Stomach smooth muscle (tissue), 2 donors: Measurements from ENCODE around the gene RPS27A.
"Not testable (repeated sequence)": the region's sequence is repeated elsewhere in the genome, so short reads cannot be mapped to it uniquely, and the experiment has no call there.

Source experiments
- H3K27ac ChIP-seq: one replicate; pipeline ENCODE4 v1.7.0; 2013; ENCODE audit warnings: mild to moderate bottlenecking, low read length, inconsistent platforms
- H3K27me3 ChIP-seq, 2 donors: one replicate each; pipeline ENCODE4 v1.7.0; 2013; ENCODE audit warnings: low read length in 2 of 2; ENCODE audit not compliant: insufficient read depth in 2 of 2, control insufficient read depth in 1 of 2
- H3K36me3 ChIP-seq, 2 donors: one replicate each; pipeline ENCODE4 v1.7.0; 2013; ENCODE audit warnings: low read length in 2 of 2; ENCODE audit not compliant: control insufficient read depth in 2 of 2, insufficient read depth in 2 of 2
- H3K4me1 ChIP-seq: one replicate; pipeline ENCODE4 v1.7.0; 2013; ENCODE audit warnings: low read length; ENCODE audit not compliant: control insufficient read depth, insufficient read depth
- H3K4me3 ChIP-seq, 2 donors: one replicate each; pipeline ENCODE4 v1.7.0; 2013; ENCODE audit warnings: low read length in 2 of 2
- H3K9ac ChIP-seq, 2 donors: one replicate each; pipeline ENCODE4 v1.7.0; 2013; ENCODE audit warnings: low read length in 2 of 2, mild to moderate bottlenecking in 1 of 2
- H3K9me3 ChIP-seq, 2 donors: one replicate each; pipeline ENCODE4 v1.7.0; 2013; ENCODE audit warnings: low read length in 2 of 2; ENCODE audit not compliant: control insufficient read depth in 2 of 2
- donor health status: healthy.
- donor health status: Pancreatic carcinoma.

RPS27A gene

GRCh38 chr2:55277310-55277709, 44.8 kb downstream of the RPS27A start:
- Histone ChIP-seq H3K27me3 (no peaks in the 10 kb centered on the region), H3K36me3 (no peaks in the 10 kb centered on the region), H3K4me1 (peaks cover 4% of the 10 kb centered on the region), H3K27ac (no peak overlapping the region), H3K9me3 (no peaks in the 10 kb centered on the region), H3K9ac (no peak overlapping the region), H3K4me3 (no peak overlapping the region)

- H3K9ac ChIP-seq, H3K27me3 ChIP-seq, H3K9me3 ChIP-seq, H3K4me3 ChIP-seq, H3K4me1 ChIP-seq, H3K36me3 ChIP-seq, H3K27ac ChIP-seq: not testable (repeated sequence)
Observed at GRCh38 chr2:55279214-55279835, 46.8 kb downstream of the RPS27A start.

DNA sequence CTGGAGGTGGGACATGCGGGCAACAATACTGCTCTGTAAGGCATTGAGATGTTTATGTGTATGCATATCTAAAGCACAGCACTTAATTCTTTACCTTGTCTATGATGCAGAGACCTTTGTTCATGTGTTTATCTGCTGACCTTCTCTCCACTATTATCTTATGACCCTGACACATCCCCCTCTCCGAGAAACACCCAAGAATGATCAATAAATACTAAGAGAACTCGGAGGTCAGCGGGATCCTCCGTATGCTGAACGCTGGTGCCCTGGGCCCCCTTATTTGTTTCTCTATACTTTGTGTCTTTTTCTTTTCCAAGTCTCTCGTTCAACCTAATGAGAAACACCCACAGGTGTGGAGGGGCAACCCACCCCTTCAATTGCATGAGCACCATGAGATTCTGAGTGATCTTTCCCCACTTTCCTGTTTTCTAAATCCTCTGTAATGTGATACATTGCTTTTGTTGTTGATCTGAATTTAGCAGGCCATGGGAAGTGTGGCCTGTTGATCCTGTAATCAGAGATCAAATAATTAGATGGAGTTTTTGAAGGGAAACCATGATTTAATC, 47.5 kb downstream of the RPS27A start:
- H3K27ac ChIP-seq, H3K4me1 ChIP-seq, H3K9me3 ChIP-seq, H3K36me3 ChIP-seq, H3K9ac ChIP-seq, H3K4me3 ChIP-seq, H3K27me3 ChIP-seq: not testable (repeated sequence)

DNA sequence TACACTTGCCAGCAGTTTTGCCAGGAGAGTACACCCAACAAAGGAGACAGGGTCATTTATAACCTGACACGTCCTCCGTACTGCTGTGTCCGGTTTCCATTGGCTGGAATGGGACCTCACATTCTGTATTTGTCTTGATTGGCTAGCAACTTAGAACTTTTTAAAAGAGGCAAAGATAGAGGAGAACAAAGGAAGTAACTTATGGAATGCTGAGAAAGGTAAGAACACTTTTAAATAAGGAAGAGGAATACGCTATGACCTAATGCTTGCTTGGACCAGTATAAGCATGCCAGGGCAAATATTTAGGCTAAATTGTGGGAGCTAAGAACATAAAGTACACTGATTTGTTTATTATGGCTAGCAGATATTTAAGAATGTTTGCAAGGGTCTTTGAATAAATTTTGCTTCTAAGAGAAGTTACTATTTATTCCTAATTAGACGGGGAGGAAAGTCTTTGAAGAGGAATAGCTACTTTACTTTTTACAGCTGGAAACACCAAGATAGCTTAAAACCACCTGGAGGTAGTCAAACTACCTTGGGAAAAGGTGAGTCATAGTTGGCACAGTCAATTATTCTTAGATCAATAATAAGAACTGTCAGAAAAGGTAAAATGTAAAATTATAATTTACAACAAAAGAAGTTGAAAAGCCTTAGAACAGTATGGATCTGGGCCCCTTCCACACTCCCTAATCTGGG, 48.5 kb downstream of the RPS27A start:
- H3K27ac ChIP-seq, H3K4me3 ChIP-seq, H3K4me1 ChIP-seq, H3K9me3 ChIP-seq, H3K9ac ChIP-seq, H3K27me3 ChIP-seq, H3K36me3 ChIP-seq: not testable (repeated sequence)

DNA sequence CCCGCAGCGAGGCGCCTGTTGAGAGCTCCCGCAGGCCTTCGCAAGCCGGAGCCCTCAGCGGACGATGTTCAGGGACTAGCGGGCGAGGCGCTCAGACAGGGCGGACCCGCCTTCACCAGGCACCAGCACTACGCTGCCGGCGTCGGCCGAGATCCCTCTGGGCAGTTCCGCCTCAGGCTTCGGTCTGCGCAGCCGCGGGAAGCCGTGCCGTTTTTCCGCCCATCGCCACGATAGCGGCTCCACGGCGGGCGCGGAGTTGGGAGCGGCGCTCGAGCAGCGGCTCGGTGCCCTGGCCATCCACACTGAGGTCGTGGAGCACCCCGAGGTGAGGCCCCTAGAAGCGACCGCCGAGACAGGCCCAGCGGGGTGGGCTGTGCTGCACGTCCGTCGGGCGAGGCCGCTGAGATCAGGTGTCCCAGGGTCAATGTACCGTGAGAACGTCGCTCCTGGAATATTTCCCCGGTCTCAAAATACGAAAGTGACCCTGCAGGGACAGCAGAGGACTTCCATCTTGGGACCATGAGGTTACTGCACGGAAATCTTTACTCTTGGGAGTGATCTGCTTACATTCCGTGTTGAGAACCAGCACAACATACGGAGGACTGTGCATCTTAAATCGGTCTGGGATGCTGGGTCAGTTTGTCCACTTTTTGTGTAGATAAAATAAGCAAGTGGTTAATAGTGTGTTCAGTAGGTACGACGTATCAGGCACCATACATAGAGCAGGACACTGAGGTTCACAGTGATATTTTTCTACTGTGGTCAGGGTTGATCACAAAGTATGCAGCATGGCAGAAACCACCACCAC, 49.8 kb downstream of the RPS27A start:
- H3K27me3 ChIP-seq = no peaks in the 10 kb centered on the region
- peak overlapping the region; percentile 85 for H3K27ac ChIP-seq
- peak overlapping the region; percentile 87 to 94 for H3K4me3 ChIP-seq
- peak overlapping the region; percentile 86 to 96 for H3K9ac ChIP-seq
- no peaks in the 10 kb centered on the region for H3K36me3 ChIP-seq
- H3K4me1 ChIP-seq = peaks cover 4% of the 10 kb centered on the region
- no peaks in the 10 kb centered on the region for H3K9me3 ChIP-seq

DNA sequence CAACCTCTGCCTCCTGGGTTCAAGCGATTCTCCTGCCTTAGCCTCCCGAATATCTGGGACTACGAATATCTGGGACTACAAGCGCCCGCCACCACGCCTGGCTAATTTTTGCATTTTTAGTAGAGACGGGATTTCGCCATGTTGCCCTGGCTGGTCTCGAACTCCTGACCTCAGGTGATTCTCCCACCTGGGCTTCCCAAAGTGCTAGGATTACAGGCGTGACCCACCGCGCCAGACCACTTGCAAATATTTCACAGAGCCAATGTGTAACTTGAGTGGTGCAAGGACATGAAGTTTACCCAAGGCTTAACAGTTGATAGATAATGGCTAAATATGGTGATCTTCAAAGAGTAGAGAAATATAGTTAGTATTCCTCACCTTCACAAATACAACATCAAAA, 50.6 kb downstream of the RPS27A start:
- H3K4me1 ChIP-seq = peaks cover 4% of the 10 kb centered on the region
- H3K4me3 ChIP-seq = peak overlapping the region in 1 of 2 donors; percentile 94
- H3K9ac ChIP-seq = no peak overlapping the region
- no peaks in the 10 kb centered on the region for H3K27me3 ChIP-seq
- H3K9me3 ChIP-seq = no peaks in the 10 kb centered on the region
- H3K27ac ChIP-seq = no peak overlapping the region
- no peaks in the 10 kb centered on the region for H3K36me3 ChIP-seq
